Right lobe of liver (tissue), 6 donors: Measurements from ENCODE around the gene DCBLD2. TPM values are rescaled to one million over a fixed set of nuclear protein-coding genes. Genes with fewer than 3 reads are reported as not detected.

Experiments
- ATAC-seq, 4 donors: fragments of 200-7000 bp; cut with Tn5 transposase; one replicate each; pipeline ENCODE4 v1.9.1; 2020; ENCODE audit warnings: mild to moderate bottlenecking in 4 of 4, moderate library complexity in 4 of 4
- DNase-seq, 3 donors: peaks; one replicate each; pipeline ENCODE4 v3.0.0-alpha.2; 2020
- H3K27ac ChIP-seq, 3 donors: fragments of 200-600 bp; one replicate each; pipeline ENCODE4 v1.8.0; 2022
- H3K27me3 ChIP-seq, 2 donors: fragments of 200-600 bp; one replicate each; pipeline ENCODE4 v1.8.0; 2022
- H3K36me3 ChIP-seq, 4 donors: fragments of 200-600 bp; sonication (generic) in 1 of 4; one replicate each; pipeline versions ENCODE4 v1.5.1 to v1.8.0; 2017 to 2022; ENCODE audit warnings: control low read depth in 1 of 4
- H3K4me1 ChIP-seq, 4 donors: fragments of 200-600 bp; sonication (generic) in 1 of 4; one replicate each; pipeline versions ENCODE4 v1.5.1 to v1.8.0; 2017 to 2022; ENCODE audit warnings: control low read depth in 1 of 4
- H3K4me3 ChIP-seq, 3 donors: fragments of 200-600 bp; one replicate each; pipeline ENCODE4 v1.8.0; 2022
- H3K9me3 ChIP-seq, 4 donors: fragments of 200-600 bp; sonication (generic) in 1 of 4; one replicate each; pipeline versions ENCODE4 v1.5.1 to v1.8.0; 2017 to 2022; ENCODE audit warnings: control low read depth in 1 of 4
- POLR2A ChIP-seq: fragments of 450-650 bp; IDR thresholded peaks from one replicate; pipeline ENCODE4 v1.6.1; 2017; ENCODE audit warnings: antibody characterized with exemption, mild to moderate bottlenecking
- WGBS: methylation state at CpG from one replicate; pipeline ENCODE4 v1.1.6; 2018; ENCODE audit warnings: low coverage, low lambda C conversion rate; ENCODE audit not compliant: insufficient coverage; ENCODE audit errors: missing lambda C conversion rate; 5-methylcytosine and 5-hydroxymethylcytosine counted together
- intact Hi-C, 2 donors: fragments of 100-400 bp; cut with DNase I; formaldehyde crosslinking; loops; one replicate each; pipeline versions ENCODE4 v1.11.2 to v1.14.1; 2022
- total RNA-seq, 6 experiments: library from RNA; depleted of rRNA in 2 of 6; stranded (reverse); fragments of >200 nt in 2 of 6; fragmentation: NEBNext Ultra II Directional in 3 of 6; extraction: Animal tissue kit (Norgen Biotek cat#: 25700) in 3 of 6; gene quantifications; one replicate each; pipeline versions ENCODE4 v1.1.0 to v1.2.4, GENCODE V29; 2016 to 2023
- TF ChIP-seq, protein P1 (sequence below), 4 donors: fragments of 200-600 bp in 3 of 4; fragments of 450-650 bp in 1 of 4; IDR thresholded peaks; one replicate each; pipeline versions ENCODE4 v1.5.1 to v1.8.0; 2016 to 2022; ENCODE audit warnings: antibody characterized with exemption in 4 of 4, mild to moderate bottlenecking in 2 of 4
- donor health status: DM: no; HTN: yes; CAD: no.
- donor health status: DM: no; HTN: no; CAD: no.
- donor health status: DM: no; HTN: no; CAD: no.
- donor health status: DM: no; HTN: yes; CAD: no.
- donor health status: DM: no; HTN: yes; CAD: no.

Gene DCBLD2
- total RNA-seq, 6 experiments from 2014 or later: 8.1 to 11.3 (median 10.6) TPM

DNA sequence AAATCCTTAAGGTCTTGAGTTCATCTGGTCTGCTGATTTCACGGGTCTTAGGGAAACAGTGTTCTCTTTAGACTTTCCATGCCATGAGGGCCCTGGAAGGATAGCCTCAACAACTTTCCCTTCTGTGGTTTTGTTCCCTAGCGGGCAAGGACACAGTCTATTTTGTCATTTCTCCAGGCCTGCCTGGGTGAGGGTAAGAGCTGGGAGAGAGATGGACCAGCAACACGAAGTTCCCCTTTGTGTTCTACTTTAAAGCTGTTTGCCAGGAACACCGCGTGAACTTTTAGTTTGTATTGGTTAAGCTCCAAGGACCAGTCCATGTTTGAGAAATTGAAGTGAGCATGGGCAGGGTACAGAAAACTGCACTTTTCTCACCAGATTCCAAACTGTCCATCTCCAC, 117.5 kb downstream of the DCBLD2 start:
- DNase-seq (peak in 1 of 3 donors; percentile 87), ATAC-seq (peak; percentile 69 to 82 (median 76))
- peak overlapping the region; percentile 41 to 70 (median 45) for H3K27ac ChIP-seq
- no peak for TF ChIP-seq POLR2A
- TF ChIP-seq, protein P1, sequence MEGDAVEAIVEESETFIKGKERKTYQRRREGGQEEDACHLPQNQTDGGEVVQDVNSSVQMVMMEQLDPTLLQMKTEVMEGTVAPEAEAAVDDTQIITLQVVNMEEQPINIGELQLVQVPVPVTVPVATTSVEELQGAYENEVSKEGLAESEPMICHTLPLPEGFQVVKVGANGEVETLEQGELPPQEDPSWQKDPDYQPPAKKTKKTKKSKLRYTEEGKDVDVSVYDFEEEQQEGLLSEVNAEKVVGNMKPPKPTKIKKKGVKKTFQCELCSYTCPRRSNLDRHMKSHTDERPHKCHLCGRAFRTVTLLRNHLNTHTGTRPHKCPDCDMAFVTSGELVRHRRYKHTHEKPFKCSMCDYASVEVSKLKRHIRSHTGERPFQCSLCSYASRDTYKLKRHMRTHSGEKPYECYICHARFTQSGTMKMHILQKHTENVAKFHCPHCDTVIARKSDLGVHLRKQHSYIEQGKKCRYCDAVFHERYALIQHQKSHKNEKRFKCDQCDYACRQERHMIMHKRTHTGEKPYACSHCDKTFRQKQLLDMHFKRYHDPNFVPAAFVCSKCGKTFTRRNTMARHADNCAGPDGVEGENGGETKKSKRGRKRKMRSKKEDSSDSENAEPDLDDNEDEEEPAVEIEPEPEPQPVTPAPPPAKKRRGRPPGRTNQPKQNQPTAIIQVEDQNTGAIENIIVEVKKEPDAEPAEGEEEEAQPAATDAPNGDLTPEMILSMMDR (IDR thresholded peaks at IDR 0.05): no peak
- no peaks in the 10 kb centered on the region for H3K9me3 ChIP-seq
- 24% methylated on average over 5 of the region's 5 CpGs for WGBS
- intact Hi-C loops: loop anchor here in 1 of 2 donors (10.0 kb wide), 1 partner anchor 49 kb away; no protein-coding TSS in a partner anchor
- H3K4me3 ChIP-seq: no peak overlapping the region
- peaks cover 3 to 75% (median 28%) of the 10 kb centered on the region in 4 donors for H3K4me1 ChIP-seq
- no peaks in the 10 kb centered on the region for H3K27me3 ChIP-seq
- H3K36me3 ChIP-seq: peaks cover 0 to 3% (median 0%) of the 10 kb centered on the region in 4 donors

DNA sequence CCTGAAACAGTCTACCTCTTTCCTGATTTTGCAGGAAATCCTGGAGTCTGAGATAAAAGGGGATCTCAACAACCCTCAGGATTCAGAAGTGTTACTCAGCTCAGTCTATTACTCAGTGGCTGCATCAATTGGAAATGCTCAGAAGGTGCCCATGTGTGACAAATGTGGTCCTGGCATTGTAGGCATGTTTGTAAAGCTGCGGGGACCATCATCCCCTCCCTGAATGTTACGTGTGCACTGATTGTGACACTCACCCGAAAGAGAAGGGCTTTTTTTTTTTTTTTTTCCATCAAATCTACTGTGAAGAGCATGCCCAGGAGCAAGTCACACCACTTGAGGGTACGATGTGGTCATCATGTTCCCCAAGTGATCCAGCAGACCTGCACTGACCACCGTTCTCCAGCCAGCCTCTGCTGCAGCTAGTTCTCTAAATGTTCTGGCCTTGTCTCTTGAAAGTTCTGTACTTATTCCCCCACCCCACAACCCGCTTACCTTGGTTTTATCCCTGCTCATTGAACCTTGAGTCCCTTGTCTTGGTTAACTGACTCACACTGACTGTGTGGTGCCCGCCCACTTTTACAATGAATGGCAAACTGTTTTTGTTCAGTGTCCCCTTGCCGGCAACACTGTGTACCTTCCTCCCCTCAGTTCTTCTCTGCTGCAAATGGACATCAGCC, 118.5 kb downstream of the DCBLD2 start:
- TF ChIP-seq, protein P1 (IDR thresholded peaks at IDR 0.05): no peak
- no peak for TF ChIP-seq POLR2A
- Histone ChIP-seq H3K4me1 (peaks cover 3 to 82% (median 37%) of the 10 kb centered on the region in 4 donors), H3K36me3 (no peaks in the 10 kb centered on the region), H3K27ac (peak overlapping the region; percentile 41 to 70 (median 45)), H3K9me3 (no peaks in the 10 kb centered on the region), H3K4me3 (no peak overlapping the region), H3K27me3 (no peaks in the 10 kb centered on the region)
- no peak for DNase-seq
- whole genome bisulfite sequencing: 51% methylated on average over 8 of the region's 8 CpGs
- ATAC-seq: no peak
- intact Hi-C loops: loop anchor here in 1 of 2 donors (10.0 kb wide), 1 partner anchor 48 kb away; no protein-coding TSS in a partner anchor

DNA sequence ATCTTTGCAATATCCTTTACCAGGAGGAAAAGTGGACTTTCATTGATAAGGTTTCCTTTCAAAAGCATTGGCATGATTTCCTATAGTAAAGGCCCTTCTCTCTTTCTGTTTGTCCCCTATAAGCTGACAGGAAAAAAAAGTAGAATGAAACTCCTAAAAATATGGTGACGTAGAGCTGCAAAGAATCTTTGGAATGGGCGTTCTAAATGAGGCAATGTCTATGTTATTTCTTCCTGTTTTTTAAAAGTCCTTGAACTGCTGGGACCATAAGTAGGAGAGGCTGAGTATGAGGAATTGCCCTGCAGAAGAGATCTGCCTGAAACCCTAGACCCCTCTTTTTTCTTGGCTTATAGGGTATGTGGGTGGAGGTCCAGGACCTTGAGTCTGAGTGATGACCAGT, 121.2 kb downstream of the DCBLD2 start:
- 80% methylated on average over 2 of the region's 2 CpGs for WGBS
- no peaks in the 10 kb centered on the region for H3K36me3 ChIP-seq
- no peaks in the 10 kb centered on the region for H3K27me3 ChIP-seq
- no peak for TF ChIP-seq POLR2A
- TF ChIP-seq, protein P1 (IDR thresholded peaks at IDR 0.05): no peak
- DNase-seq (no peak), ATAC-seq (no peak)
- no peak overlapping the region for H3K4me3 ChIP-seq
- intact Hi-C loops: loop anchor here in 1 of 2 donors (10.0 kb wide), 1 partner anchor 46 kb away; no protein-coding TSS in a partner anchor
- H3K9me3 ChIP-seq: no peaks in the 10 kb centered on the region
- no peak overlapping the region for H3K27ac ChIP-seq
- H3K4me1 ChIP-seq: peaks cover 3 to 79% (median 33%) of the 10 kb centered on the region in 4 donors

DNA sequence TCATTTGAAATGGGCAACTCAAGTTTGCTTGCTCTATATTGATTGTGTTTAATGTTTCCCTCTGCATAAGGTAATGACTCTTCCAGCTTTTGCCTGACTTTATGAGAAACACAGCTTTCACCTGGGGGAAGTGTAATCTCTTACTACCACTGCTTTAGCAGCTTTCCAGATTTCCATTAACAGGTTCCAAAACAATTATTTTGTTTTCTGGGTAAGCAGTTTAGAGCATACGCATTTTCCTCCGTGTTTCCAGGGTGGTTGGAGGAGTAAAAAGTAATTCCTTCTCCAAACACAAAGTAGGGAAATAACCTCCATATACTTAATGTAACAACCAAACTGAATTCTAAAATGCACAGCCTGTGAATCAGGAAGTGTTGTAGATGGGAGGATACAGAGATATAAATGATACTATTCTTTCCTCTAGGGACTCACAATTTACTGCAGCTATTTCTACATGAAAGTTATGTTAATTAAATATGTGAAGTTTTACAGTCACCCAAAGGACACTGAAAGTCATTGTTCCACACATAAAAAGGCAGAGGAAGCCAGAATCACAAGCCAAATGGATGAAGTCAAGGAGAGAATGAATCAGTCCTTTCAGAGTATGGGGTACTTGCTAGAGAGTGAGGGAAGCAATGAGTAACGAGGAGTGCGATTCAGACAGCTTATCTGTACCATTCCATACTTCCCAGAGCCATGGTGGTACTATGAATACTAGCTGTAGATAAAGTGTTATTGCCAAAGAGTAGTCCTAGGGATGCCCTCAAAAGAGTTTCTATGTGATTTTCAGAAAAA, 121.8 kb downstream of the DCBLD2 start:
- H3K9me3 ChIP-seq: no peaks in the 10 kb centered on the region
- H3K27me3 ChIP-seq: no peaks in the 10 kb centered on the region
- no peak for TF ChIP-seq POLR2A
- TF ChIP-seq, protein P1 (IDR thresholded peaks at IDR 0.05): no peak
- intact Hi-C loops: loop anchor here in 1 of 2 donors (10.0 kb wide), 1 partner anchor 45 kb away; no protein-coding TSS in a partner anchor
- H3K4me3 ChIP-seq: no peak overlapping the region
- DNase-seq: no peak
- H3K36me3 ChIP-seq: no peaks in the 10 kb centered on the region
- peaks cover 3 to 73% (median 30%) of the 10 kb centered on the region in 4 donors for H3K4me1 ChIP-seq
- H3K27ac ChIP-seq: peak overlapping the region in 2 of 3 donors; percentile 22 to 61
- WGBS: 67% methylated on average over 4 of the region's 4 CpGs
- no peak for ATAC-seq
